Stimulated activated CD8-positive, alpha-beta memory T cell treated with anti-CD3 and anti-CD28 coated beads, Interleukin-4, amount 100 ng/mL, for 4 hours (primary cell): ENCODE results near the gene TMEM69.
"Not testable (repeated sequence)": the region's sequence is repeated elsewhere in the genome, so short reads cannot be mapped to it uniquely, and the experiment has no call there.

Source experiments
- DNase-seq, 2 donors: peaks; one replicate each; pipeline ENCODE4 v3.0.0-alpha.2; 2020; ENCODE audit warnings: low read depth in 2 of 2, low spot score in 1 of 2

TMEM69 gene

GRCh38 chr1:45730780-45731319, 42.9 kb downstream of the TMEM69 start:
- DNase-seq: no peak

- DNase-seq: no peak
These were observed 51.2 kb downstream of the TMEM69 start for GRCh38 chr1:45739137-45739536.

GRCh38 chr1:45739641-45740156, 51.7 kb downstream of the TMEM69 start:
- DNase-seq: not testable (repeated sequence)
